Activated CD8-positive, alpha-beta T cell treated with anti-CD3 and anti-CD28 coated beads, Interleukin-2, amount 10 ng/mL, durations not matched to agents 7 days and 5 days (primary cell): ENCODE results near the gene AHSG. TPM values are rescaled to one million over a fixed set of nuclear protein-coding genes. Genes with fewer than 3 reads are reported as not detected.

Experiments used
- ATAC-seq: fragments of 150-1000 bp; cut with Tn5 transposase; one replicate; pipeline ENCODE4 v1.10.0; 2021; ENCODE audit warnings: moderate library complexity
- CTCF ChIA-PET: fragments of 350-600 bp; sonication (Branson Sonifier 250); formaldehyde crosslinking; loops from one replicate; lab custom pipeline; 2021; ENCODE audit warnings: antibody characterized with exemption; lab: Charles Lee
- POLR2A ChIA-PET: fragments of 350-600 bp; sonication (Branson Sonifier 250); formaldehyde crosslinking; loops from one replicate; lab custom pipeline; 2021; ENCODE audit warnings: antibody characterized with exemption; lab: Charles Lee
- DNase-seq: peaks from one replicate; pipeline ENCODE4 v3.0.0-alpha.2; 2020
- H3K27ac Mint-ChIP-seq: one replicate; pipeline ENCODE4 v1.8.0; 2021; ENCODE audit warnings: mild to moderate bottlenecking, mixed read lengths
- H3K27me3 Mint-ChIP-seq: one replicate; pipeline ENCODE4 v1.8.0; 2021; ENCODE audit warnings: low read depth, mixed read lengths
- H3K36me3 Mint-ChIP-seq: one replicate; pipeline ENCODE4 v1.8.0; 2021; ENCODE audit warnings: low read depth, mixed read lengths
- H3K4me1 Mint-ChIP-seq: one replicate; pipeline ENCODE4 v1.8.0; 2021; ENCODE audit warnings: low read depth, mixed read lengths
- H3K4me3 Mint-ChIP-seq: one replicate; pipeline ENCODE4 v1.8.0; 2021; ENCODE audit warnings: mild to moderate bottlenecking, mixed read lengths
- H3K9me3 Mint-ChIP-seq: one replicate; pipeline ENCODE4 v1.8.0; 2022; ENCODE audit warnings: mixed read lengths; ENCODE audit not compliant: insufficient read depth
- total RNA-seq, 2 experiments: library from RNA; stranded (reverse); gene quantifications; one replicate each; pipeline ENCODE4 v1.2.3, GENCODE V29; 2021

The AHSG gene
- total RNA-seq, 2 experiments from 2014 or later, result not detected

GRCh38 chr3:186605561-186606545, 7.0 kb upstream of the AHSG start:
- Mint-ChIP-seq H3K36me3 (no peaks in the 10 kb centered on the region), H3K4me3 (no peak overlapping the region), H3K27ac (no peak overlapping the region), H3K27me3 (peaks cover 2% of the 10 kb centered on the region), H3K9me3 (no peaks in the 10 kb centered on the region), H3K4me1 (no peaks in the 10 kb centered on the region)
- POLR2A ChIA-PET, result no interaction called here
- ATAC-seq (no peak), DNase-seq (no peak)
- CTCF ChIA-PET, result interaction anchor here (1.0 to 2.7 kb wide), 3 partner anchors 8 to 216 kb away, joined by 3 to 26 read pairs (median 7); no protein-coding TSS in a partner anchor

- DNase-seq (no peak), ATAC-seq (no peak)
- peaks cover 17% of the 10 kb centered on the region for H3K27me3 Mint-ChIP-seq
- CTCF ChIA-PET, result interaction anchor here (1.2 to 2.1 kb wide), 5 partner anchors 9 to 625 kb away, joined by 3 to 15 read pairs (median 4); no protein-coding TSS in a partner anchor
- no peak overlapping the region for H3K27ac Mint-ChIP-seq
- H3K9me3 Mint-ChIP-seq, result no peaks in the 10 kb centered on the region
- POLR2A ChIA-PET, result no interaction called here
- no peaks in the 10 kb centered on the region for H3K4me1 Mint-ChIP-seq
- H3K4me3 Mint-ChIP-seq, result no peak overlapping the region
- no peaks in the 10 kb centered on the region for H3K36me3 Mint-ChIP-seq
These were observed 4.1 kb upstream of the AHSG start for GRCh38 chr3:186608624-186609215.

- ChIA-PET POLR2A (interaction anchor here (0.5 kb wide), 1 partner anchor 174 kb away, joined by 3 read pairs; the partner anchor contains the start of gene EIF4A2), CTCF (interaction anchor here (1.2 to 2.1 kb wide), 5 partner anchors 9 to 626 kb away, joined by 3 to 15 read pairs (median 4); no protein-coding TSS in a partner anchor)
- Mint-ChIP-seq H3K27ac (no peak overlapping the region), H3K27me3 (peaks cover 22% of the 10 kb centered on the region), H3K4me1 (peaks cover 2% of the 10 kb centered on the region), H3K9me3 (no peaks in the 10 kb centered on the region), H3K4me3 (no peak overlapping the region), H3K36me3 (no peaks in the 10 kb centered on the region)
- no peak for ATAC-seq
- no peak for DNase-seq
These were observed 3.5 kb upstream of the AHSG start for GRCh38 chr3:186609247-186609868.

- no peaks in the 10 kb centered on the region for H3K36me3 Mint-ChIP-seq
- H3K27ac Mint-ChIP-seq, result no peak overlapping the region
- DNase-seq (no peak), ATAC-seq (no peak)
- H3K4me1 Mint-ChIP-seq, result peaks cover 18% of the 10 kb centered on the region
- CTCF ChIA-PET, result interaction anchor here (1.5 kb wide), 1 partner anchor 668 kb away, joined by 5 read pairs; no protein-coding TSS in a partner anchor
- peaks cover 27% of the 10 kb centered on the region for H3K27me3 Mint-ChIP-seq
- H3K4me3 Mint-ChIP-seq, result no peak overlapping the region
- POLR2A ChIA-PET, result interaction anchor here (1.7 kb wide), 1 partner anchor 171 kb away, joined by 5 read pairs; the partner anchor contains the start of gene EIF4A2
- H3K9me3 Mint-ChIP-seq, result no peaks in the 10 kb centered on the region
These were observed 795 bp upstream of the AHSG start for GRCh38 chr3:186612065-186612464.

- Mint-ChIP-seq H3K4me3 (no peak overlapping the region), H3K4me1 (peaks cover 24% of the 10 kb centered on the region), H3K27ac (no peak overlapping the region), H3K9me3 (no peaks in the 10 kb centered on the region), H3K27me3 (peaks cover 41% of the 10 kb centered on the region), H3K36me3 (no peaks in the 10 kb centered on the region)
- ChIA-PET POLR2A (interaction anchor here (0.6 to 2.7 kb wide), 5 partner anchors 44 to 208 kb away, joined by 4 to 10 read pairs (median 5); partner anchors contain the start of genes DNAJB11 and EIF4A2), CTCF (interaction anchor here (1.0 to 6.6 kb wide), 25 partner anchors 10 to 936 kb away, joined by 3 to 164 read pairs (median 10); partner anchors contain the start of genes DNAJB11, FETUB, RFC4 and TBCCD1)
- ATAC-seq (no peak), DNase-seq (no peak)
These were observed 891 bp downstream of the AHSG start for GRCh38 chr3:186613637-186614265.

- no peak overlapping the region for H3K27ac Mint-ChIP-seq
- ChIA-PET CTCF (interaction anchor here (0.6 to 6.6 kb wide), 48 partner anchors 10 to 954 kb away, joined by 3 to 164 read pairs (median 4); partner anchors contain the start of genes DNAJB11, FETUB, RFC4 and RPL39L), POLR2A (interaction anchor here (0.6 to 2.7 kb wide), 5 partner anchors 44 to 953 kb away, joined by 3 to 10 read pairs (median 4); partner anchors contain the start of genes DNAJB11 and EIF4A2)
- DNase-seq (no peak), ATAC-seq (no peak)
- H3K4me3 Mint-ChIP-seq, result no peak overlapping the region
- peaks cover 42% of the 10 kb centered on the region for H3K27me3 Mint-ChIP-seq
- H3K4me1 Mint-ChIP-seq, result peaks cover 24% of the 10 kb centered on the region
- no peaks in the 10 kb centered on the region for H3K36me3 Mint-ChIP-seq
- no peaks in the 10 kb centered on the region for H3K9me3 Mint-ChIP-seq
These were observed 1.4 kb downstream of the AHSG start for GRCh38 chr3:186614266-186614596.

- peaks cover 44% of the 10 kb centered on the region for H3K27me3 Mint-ChIP-seq
- ATAC-seq, result peak; percentile 61
- DNase-seq, result peak; percentile 82
- H3K9me3 Mint-ChIP-seq, result no peaks in the 10 kb centered on the region
- ChIA-PET CTCF (interaction anchor here (0.6 to 6.6 kb wide), 58 partner anchors 10 to 955 kb away, joined by 3 to 164 read pairs (median 4); partner anchors contain the start of genes DNAJB11, FETUB, RFC4 and RPL39L), POLR2A (interaction anchor here (0.6 to 2.7 kb wide), 5 partner anchors 45 to 953 kb away, joined by 3 to 10 read pairs (median 4); partner anchors contain the start of genes DNAJB11 and EIF4A2)
- H3K36me3 Mint-ChIP-seq, result no peaks in the 10 kb centered on the region
- no peak overlapping the region for H3K27ac Mint-ChIP-seq
- H3K4me1 Mint-ChIP-seq, result peaks cover 24% of the 10 kb centered on the region
- no peak overlapping the region for H3K4me3 Mint-ChIP-seq
These were observed 2.0 kb downstream of the AHSG start for GRCh38 chr3:186614597-186615483.

- no peak for ATAC-seq
- ChIA-PET CTCF (interaction anchor here (0.7 to 6.6 kb wide), 42 partner anchors 8 to 673 kb away, joined by 3 to 164 read pairs (median 6); partner anchors contain the start of genes CRYGS, DNAJB11, EIF4A2 and FETUB), POLR2A (interaction anchor here (1.3 to 2.0 kb wide), 3 partner anchors 157 to 205 kb away, joined by 3 to 7 read pairs (median 6); no protein-coding TSS in a partner anchor)
- Mint-ChIP-seq H3K27me3 (peaks cover 49% of the 10 kb centered on the region), H3K4me1 (peaks cover 24% of the 10 kb centered on the region), H3K9me3 (no peaks in the 10 kb centered on the region), H3K4me3 (no peak overlapping the region), H3K27ac (no peak overlapping the region), H3K36me3 (no peaks in the 10 kb centered on the region)
- no peak for DNase-seq
These were observed 3.4 kb downstream of the AHSG start for GRCh38 chr3:186616299-186616617.

- peak overlapping the region; percentile 59 for H3K27ac Mint-ChIP-seq
- ATAC-seq (peak; percentile 99), DNase-seq (peak; percentile 88)
- H3K36me3 Mint-ChIP-seq, result no peaks in the 10 kb centered on the region
- peak overlapping the region; percentile 64 for H3K4me3 Mint-ChIP-seq
- H3K27me3 Mint-ChIP-seq, result peaks cover 49% of the 10 kb centered on the region
- ChIA-PET CTCF (interaction anchor here (0.6 to 6.6 kb wide), 71 partner anchors 7 to 957 kb away, joined by 3 to 164 read pairs (median 4); partner anchors contain the start of genes CRYGS, DNAJB11, EIF4A2 and FETUB), POLR2A (interaction anchor here (1.3 to 2.0 kb wide), 5 partner anchors 47 to 204 kb away, joined by 3 to 8 read pairs (median 7); partner anchors contain the start of genes DNAJB11 and EIF4A2)
- no peaks in the 10 kb centered on the region for H3K9me3 Mint-ChIP-seq
- H3K4me1 Mint-ChIP-seq, result peaks cover 24% of the 10 kb centered on the region
These were observed 4.4 kb downstream of the AHSG start for GRCh38 chr3:186617036-186617946.
